DOHH2 (cell line): Measurements from ENCODE around the gene HEG1.

Experiments
- H3F3A ChIP-seq: fragments of 200-600 bp; sonication (generic), shearing (Covaris generic); 2 replicates; pipeline ENCODE4 v1.6.0; 2016; ENCODE audit warnings: antibody characterized with exemption, mild to moderate bottlenecking; ENCODE audit not compliant: control insufficient read depth, insufficient read depth
- H3K27ac ChIP-seq: fragments of 200-600 bp; sonication (generic); 2 replicates; pipeline ENCODE4 v1.5.1; 2014; ENCODE audit warnings: low read depth, mild to moderate bottlenecking, low read length, moderate library complexity
- H3K27me3 ChIP-seq: fragments of 200-600 bp; sonication (generic); 2 replicates; pipeline ENCODE4 v1.6.1; 2014; ENCODE audit warnings: mild to moderate bottlenecking, low read length, mixed read lengths; ENCODE audit not compliant: control insufficient read depth
- H3K36me3 ChIP-seq: fragments of 200-600 bp; sonication (generic); 2 replicates; pipeline ENCODE4 v1.6.1; 2014; ENCODE audit warnings: mild to moderate bottlenecking, low read length, moderate library complexity, mixed read lengths; ENCODE audit not compliant: control insufficient read depth
- H3K4me1 ChIP-seq: fragments of 200-600 bp; sonication (generic); 2 replicates; pipeline ENCODE4 v1.6.1; 2014; ENCODE audit warnings: mild to moderate bottlenecking, low read length, mixed read lengths; ENCODE audit not compliant: control insufficient read depth
- H3K4me2 ChIP-seq: fragments of 200-600 bp; sonication (generic); 2 replicates; pipeline ENCODE4 v1.6.0; 2014; ENCODE audit warnings: mild to moderate bottlenecking, low read length, moderate library complexity
- H3K4me3 ChIP-seq: fragments of 200-600 bp; sonication (generic); 2 replicates; pipeline ENCODE4 v1.5.1; 2014; ENCODE audit warnings: mild to moderate bottlenecking, low read length, mixed read lengths
- H3K79me2 ChIP-seq: fragments of 200-600 bp; sonication (generic); 2 replicates; pipeline ENCODE4 v1.6.1; 2014; ENCODE audit warnings: mild to moderate bottlenecking, low read length, mixed read lengths; ENCODE audit not compliant: control insufficient read depth
- H3K9me2 ChIP-seq: fragments of 200-600 bp; sonication (generic); replicated peaks from 2 replicates; pipeline ENCODE4 v1.6.1; 2014; ENCODE audit warnings: mild to moderate bottlenecking, low read length, mixed read lengths; ENCODE audit not compliant: control insufficient read depth
- H3K9me3 ChIP-seq: fragments of 200-600 bp; sonication (generic); 2 replicates; pipeline ENCODE4 v1.6.1; 2014; ENCODE audit warnings: antibody characterized with exemption, low read length, mixed read lengths; ENCODE audit not compliant: control insufficient read depth, insufficient read depth
- H4K20me1 ChIP-seq: fragments of 200-600 bp; sonication (generic); 2 replicates; pipeline ENCODE4 v1.6.0; 2014; ENCODE audit warnings: low read depth, mild to moderate bottlenecking, antibody characterized with exemption, low read length, moderate library complexity; ENCODE audit not compliant: control insufficient read depth, insufficient read depth
- EZH2phosphoT487 ChIP-seq: fragments of 200-600 bp; sonication (generic); IDR thresholded peaks from 2 replicates; pipeline ENCODE4 v1.6.1; 2017; ENCODE audit warnings: borderline replicate concordance, mild to moderate bottlenecking, antibody characterized with exemption, low read length, moderate library complexity, mixed read lengths
- TF ChIP-seq, protein P1 (sequence below): fragments of 200-600 bp; sonication (generic); IDR thresholded peaks from one replicate; pipeline ENCODE4 v1.5.1; 2014; ENCODE audit warnings: antibody characterized with exemption, mild to moderate bottlenecking, low read depth, low read length; ENCODE audit not compliant: poor library complexity, severe bottlenecking

Gene HEG1

DNA sequence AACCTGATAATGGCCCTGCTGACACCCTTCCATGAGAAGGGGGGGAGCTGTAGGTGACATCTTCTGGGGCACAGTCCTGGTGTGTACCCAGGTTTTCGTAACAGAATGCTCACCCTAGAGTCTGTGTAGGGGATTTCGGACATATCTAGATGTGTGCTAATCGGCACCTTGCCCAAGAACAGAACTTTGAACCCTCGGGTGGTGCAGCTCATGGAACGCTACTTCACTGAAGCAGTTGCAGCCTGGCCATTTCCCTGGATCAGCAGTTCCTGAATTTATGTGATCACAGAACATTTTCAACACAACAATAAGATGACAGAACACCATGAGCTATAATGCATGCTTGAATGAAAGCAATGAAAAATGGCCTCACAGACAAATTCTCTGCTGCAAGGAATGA is 63.8 kb downstream of the HEG1 start:
- no peaks in the 10 kb centered on the region for H3K79me2 ChIP-seq
- H3K4me2 ChIP-seq, result no peak overlapping the region
- no peaks in the 10 kb centered on the region for H3K27me3 ChIP-seq
- no peak overlapping the region for H3K27ac ChIP-seq
- no peaks in the 10 kb centered on the region for H3K9me3 ChIP-seq
- no peaks in the 10 kb centered on the region for H3K36me3 ChIP-seq
- no peak for TF ChIP-seq EZH2phosphoT487
- TF ChIP-seq, protein P1, sequence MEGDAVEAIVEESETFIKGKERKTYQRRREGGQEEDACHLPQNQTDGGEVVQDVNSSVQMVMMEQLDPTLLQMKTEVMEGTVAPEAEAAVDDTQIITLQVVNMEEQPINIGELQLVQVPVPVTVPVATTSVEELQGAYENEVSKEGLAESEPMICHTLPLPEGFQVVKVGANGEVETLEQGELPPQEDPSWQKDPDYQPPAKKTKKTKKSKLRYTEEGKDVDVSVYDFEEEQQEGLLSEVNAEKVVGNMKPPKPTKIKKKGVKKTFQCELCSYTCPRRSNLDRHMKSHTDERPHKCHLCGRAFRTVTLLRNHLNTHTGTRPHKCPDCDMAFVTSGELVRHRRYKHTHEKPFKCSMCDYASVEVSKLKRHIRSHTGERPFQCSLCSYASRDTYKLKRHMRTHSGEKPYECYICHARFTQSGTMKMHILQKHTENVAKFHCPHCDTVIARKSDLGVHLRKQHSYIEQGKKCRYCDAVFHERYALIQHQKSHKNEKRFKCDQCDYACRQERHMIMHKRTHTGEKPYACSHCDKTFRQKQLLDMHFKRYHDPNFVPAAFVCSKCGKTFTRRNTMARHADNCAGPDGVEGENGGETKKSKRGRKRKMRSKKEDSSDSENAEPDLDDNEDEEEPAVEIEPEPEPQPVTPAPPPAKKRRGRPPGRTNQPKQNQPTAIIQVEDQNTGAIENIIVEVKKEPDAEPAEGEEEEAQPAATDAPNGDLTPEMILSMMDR, result no peak
- H4K20me1 ChIP-seq, result no peaks in the 10 kb centered on the region
- H3K4me3 ChIP-seq, result no peak overlapping the region
- H3F3A ChIP-seq, result no peaks in the 10 kb centered on the region
- H3K4me1 ChIP-seq, result no peaks in the 10 kb centered on the region
- no peaks in the 10 kb centered on the region for H3K9me2 ChIP-seq

DNA sequence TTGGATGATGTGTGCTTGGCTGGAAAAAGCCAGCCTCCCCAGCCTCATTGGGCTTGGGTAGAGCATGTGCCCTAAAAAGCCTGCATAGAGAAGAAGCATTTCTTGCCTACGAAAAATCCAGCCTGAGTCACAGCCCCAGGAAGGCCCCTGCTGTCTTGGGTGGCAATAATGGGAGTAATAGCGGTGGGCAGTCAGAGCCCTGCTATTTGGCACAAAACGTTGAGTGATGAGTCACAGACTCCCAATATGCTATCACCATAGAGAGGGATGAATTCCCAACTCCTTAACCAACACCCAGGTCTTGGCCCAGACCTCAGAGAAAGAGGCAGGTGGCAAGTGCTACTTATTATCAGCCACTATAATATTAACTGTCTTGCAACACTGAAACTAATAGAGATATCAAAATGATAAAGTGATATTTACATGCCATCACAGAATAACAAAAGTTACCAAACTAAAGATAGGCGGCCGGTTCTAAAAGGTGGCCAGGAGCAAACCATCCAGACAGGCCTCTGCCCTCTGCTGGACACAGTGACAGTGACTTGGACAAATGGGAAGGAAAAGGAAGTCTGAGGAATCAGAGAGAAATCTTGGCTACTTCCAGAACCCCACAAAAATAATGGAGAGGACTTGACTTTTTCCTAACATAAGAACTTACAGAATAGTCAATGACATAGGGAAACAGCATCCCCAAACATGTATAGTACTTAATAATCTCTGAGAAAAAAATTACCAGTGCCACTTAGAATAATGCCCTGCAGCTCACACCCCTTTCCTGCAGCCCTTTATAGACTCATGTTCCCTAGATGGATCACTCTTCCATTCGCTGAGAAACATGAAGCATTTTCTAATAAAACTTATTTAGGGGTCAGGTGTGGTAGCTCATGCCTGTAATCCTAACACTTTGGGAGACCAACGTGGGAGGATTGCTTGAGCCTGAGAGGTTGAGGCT is 69.3 kb downstream of the HEG1 start:
- no peaks in the 10 kb centered on the region for H3K27me3 ChIP-seq
- TF ChIP-seq EZH2phosphoT487, result no peak
- TF ChIP-seq, protein P1, result no peak
- H3K27ac ChIP-seq, result no peak overlapping the region

DNA sequence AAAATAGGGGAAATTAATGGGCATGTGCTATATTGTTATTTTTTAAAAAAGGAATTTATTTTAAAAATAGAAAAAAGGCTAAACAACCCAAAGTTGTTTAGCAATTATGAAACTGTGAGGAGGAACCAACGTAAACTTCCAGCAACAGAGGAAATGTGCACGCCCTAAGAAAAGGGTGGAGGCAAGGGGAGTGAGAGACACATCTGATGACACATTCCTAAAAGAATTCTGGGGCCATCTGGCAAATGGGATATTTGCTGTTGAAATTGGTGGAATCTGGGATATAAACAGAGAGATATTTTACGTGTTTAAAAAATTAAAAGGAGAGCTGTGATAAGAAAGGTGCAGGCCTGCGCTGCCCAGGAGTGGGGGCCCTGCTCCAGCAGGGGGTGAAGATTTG is 70.4 kb downstream of the HEG1 start:
- no peaks in the 10 kb centered on the region for H3K4me1 ChIP-seq
- no peak overlapping the region for H3K4me2 ChIP-seq

More for the DNA sequence above, 69.3 kb downstream of the HEG1 start:
- Histone ChIP-seq H3K4me2 (no peak overlapping the region), H4K20me1 (no peaks in the 10 kb centered on the region), H3K4me3 (no peak overlapping the region), H3K9me2 (no peaks in the 10 kb centered on the region), H3K9me3 (no peaks in the 10 kb centered on the region), H3K4me1 (no peaks in the 10 kb centered on the region), H3K79me2 (no peaks in the 10 kb centered on the region), H3F3A (no peaks in the 10 kb centered on the region), H3K36me3 (no peaks in the 10 kb centered on the region)

More for the DNA sequence above, 70.4 kb downstream of the HEG1 start:
- H3K36me3 ChIP-seq, result no peaks in the 10 kb centered on the region
- H3K9me3 ChIP-seq, result no peaks in the 10 kb centered on the region
- no peak overlapping the region for H3K27ac ChIP-seq
- no peaks in the 10 kb centered on the region for H3F3A ChIP-seq
- no peak overlapping the region for H3K4me3 ChIP-seq
- no peak for TF ChIP-seq EZH2phosphoT487
- TF ChIP-seq, protein P1, result no peak
- no peaks in the 10 kb centered on the region for H4K20me1 ChIP-seq
- H3K9me2 ChIP-seq, result no peaks in the 10 kb centered on the region
- no peaks in the 10 kb centered on the region for H3K79me2 ChIP-seq
- no peaks in the 10 kb centered on the region for H3K27me3 ChIP-seq
